ENCODE data around the gene PRDM10.
A peak's percentile ranks its signal among the peaks of the same experiment; 100 is the strongest.
"Not testable (repeated sequence)": the region's sequence is repeated elsewhere in the genome, so short reads cannot be mapped to it uniquely, and the experiment has no call there.

The PRDM10 gene

DNA sequence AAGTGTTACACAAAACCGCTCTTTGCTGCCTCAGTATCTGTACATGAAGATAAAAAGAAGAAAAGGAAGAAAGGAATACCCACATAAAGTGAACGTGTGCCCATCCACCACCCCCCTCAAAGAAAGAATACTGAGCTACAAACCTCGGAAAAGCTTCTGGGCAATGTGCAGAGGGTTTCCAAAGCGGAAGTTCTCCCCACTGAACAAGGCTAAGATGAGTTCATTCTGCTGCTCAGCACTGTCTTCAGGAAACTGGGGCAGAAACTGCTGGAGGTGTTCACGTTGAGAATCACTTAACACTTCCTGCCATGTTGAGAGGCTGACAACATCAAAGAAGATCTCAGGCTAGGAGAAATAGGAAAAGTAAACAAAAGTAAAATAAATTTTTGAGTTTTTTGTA lies 114.2 kb downstream of the PRDM10 start:
- DNase-seq = no peak

- no peak for DNase-seq
These were observed 117.3 kb downstream of the PRDM10 start for GRCh38 chr11:129885381-129885780.

GRCh38 chr11:129884581-129884980 lies 118.1 kb downstream of the PRDM10 start:
- no peak for DNase-seq

GRCh38 chr11:129881570-129882170 lies 121.0 kb downstream of the PRDM10 start:
- DNase-seq = no peak

- no peak for DNase-seq
These were observed 122.3 kb downstream of the PRDM10 start for GRCh38 chr11:129880311-129880710.

- DNase-seq = no peak
These were observed 130.7 kb downstream of the PRDM10 start for GRCh38 chr11:129871914-129872313.

GRCh38 chr11:129868626-129869025 lies 134.0 kb downstream of the PRDM10 start:
- DNase-seq = not testable (repeated sequence)

DNA sequence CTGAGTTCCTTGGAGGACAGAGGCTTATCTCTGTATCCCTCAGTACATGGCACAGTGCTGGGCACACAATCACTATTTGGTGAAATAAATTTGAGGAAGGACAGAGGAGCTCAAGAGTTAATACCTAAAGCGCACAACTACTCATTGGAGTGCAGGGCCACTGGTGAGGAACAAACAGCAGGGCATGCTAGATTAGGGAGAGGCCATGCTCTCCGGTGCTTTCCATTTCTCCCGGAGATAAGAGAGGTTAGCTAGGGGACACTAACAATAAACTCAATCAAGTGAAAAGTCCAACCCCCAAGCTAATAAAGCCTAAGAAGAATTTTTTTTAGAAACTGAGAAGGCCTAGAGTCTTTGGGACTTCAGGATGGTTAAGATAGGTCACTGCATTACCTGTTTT lies 136.3 kb downstream of the PRDM10 start:
- no peak for DNase-seq

DNA sequence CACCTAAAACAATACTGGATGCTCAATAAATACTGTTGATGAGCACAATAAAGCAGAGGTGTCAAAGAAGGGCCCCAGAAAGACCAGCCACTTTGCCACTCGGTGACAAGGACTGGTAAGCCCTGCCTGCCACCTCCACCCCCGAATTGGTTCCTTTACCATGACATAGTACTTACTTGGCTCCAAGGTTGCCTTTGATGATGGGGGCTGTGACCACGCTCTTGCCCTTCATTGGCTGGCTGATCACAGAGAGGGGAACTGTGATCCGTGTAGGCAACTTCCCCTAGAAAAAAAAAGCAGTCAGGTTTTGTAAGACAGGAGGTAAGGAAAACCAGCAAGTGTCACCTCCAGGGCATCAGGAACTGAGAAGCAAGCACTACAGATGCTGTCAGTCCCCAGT lies 136.9 kb downstream of the PRDM10 start:
- DNase-seq = no peak

GRCh38 chr11:129864811-129865210 lies 137.8 kb downstream of the PRDM10 start:
- DNase-seq = no peak

GRCh38 chr11:129861702-129862522 lies 140.7 kb downstream of the PRDM10 start:
- DNase-seq = no peak

DNA sequence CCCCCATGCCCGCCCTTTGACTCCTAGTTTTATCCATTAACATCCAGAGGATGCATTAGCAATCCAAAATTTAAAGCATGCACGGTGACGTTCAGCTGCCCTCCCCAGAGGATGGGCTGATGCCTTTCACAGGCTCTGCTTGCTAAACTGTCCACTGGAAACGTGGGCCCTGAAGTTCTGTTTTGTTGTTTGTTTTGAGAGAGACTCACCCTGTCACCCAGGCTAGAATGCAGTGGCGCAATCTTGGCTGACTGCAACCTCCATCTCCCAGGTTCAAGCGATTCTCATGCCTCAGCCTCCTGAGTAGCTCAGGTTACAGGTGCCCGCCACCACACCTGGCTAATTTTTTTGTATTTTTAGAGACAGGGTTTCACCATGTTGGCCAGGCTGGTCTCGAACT lies 146.6 kb downstream of the PRDM10 start:
- DNase-seq = no peak

DNA sequence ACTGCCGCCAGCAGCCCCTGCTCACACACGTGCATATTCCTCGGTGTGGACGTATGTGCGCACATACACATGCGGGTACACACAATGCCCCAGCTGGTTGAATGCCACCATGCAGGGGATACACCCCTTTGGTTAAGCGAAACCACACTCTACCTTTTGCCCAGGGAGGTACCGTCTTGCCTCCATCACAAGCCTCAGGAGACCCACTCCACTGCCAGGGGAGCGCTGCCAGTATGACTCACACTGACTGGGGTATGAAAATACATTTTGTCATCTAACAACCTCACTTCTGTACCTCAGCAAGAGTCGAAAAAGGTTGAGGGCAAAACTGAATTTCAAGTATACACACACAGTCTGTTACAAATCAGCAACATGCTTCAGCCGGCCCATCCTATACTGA lies 147.5 kb downstream of the PRDM10 start:
- no peak for DNase-seq

GRCh38 chr11:129854232-129854805 lies 148.3 kb downstream of the PRDM10 start:
- DNase-seq = no peak

DNA sequence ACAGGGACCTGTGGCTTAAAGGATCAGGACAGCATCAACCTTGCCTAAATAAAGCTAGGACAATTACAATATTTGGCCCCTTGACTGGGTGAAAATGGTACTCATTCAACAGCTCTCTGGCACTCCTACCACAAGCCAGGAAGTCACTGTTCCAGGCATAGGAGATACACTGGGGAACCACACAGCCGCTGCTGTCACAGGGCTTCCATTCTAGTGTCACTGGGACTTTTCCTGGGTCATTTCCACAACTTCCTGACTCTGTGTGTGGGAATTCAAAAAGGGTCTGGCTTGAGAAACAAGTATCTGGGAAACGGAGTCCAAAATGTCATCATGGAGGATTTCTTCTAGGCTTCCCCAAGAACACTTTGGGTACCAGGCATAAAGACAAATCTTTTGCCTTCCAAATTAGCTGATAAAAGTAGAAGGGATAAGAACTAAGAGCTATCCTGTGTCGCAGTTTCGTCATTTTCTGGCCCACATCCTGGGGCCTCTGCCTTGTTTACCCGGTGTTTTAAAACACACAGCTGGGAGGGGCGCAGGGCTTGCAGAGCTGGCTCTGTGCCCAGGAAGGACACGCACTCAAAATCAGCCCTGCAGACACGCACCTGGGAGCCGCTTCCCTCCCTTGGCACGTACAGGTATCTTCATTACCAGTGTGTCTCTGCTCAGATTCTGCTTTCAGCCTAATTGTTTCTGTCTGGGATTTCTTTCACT lies 149.0 kb downstream of the PRDM10 start:
- DNase-seq = peak; percentile 60

DNA sequence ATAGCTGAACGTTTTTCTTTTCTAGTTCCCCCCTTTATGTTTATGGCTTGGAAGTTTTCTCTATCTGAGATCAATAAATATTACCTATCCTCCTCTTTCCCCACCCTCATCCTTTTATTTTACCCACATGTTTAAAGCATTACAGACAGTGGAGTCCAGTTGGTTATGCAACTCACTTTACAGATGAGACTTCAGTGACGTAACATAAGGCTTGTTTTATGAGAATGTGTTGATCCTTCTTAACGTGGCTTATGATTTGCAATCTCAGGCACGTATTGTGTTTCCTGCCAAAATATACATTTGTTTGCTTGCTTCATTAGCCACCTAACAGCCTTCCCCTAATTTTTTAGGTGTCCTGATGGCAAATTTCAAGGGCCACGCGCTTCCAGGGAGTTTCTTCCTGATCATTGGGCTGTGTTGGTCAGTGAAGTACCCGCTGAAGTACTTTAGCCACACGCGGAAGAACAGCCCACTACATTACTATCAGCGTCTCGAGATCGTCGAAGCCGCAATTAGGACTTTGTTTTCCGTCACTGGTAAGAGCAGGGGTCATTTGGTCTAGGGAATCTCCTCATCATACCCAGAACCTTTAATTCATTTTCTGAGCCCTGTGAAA lies 150.4 kb downstream of the PRDM10 start:
- DNase-seq = no peak

Data from NCI-H1417 treated with DMSO at 0.1 percent for 48 hours (cell line).